ENCODE results near the gene SLC25A30. TPM values are rescaled to one million over a fixed set of nuclear protein-coding genes. Genes with fewer than 3 reads are reported as not detected.
"Not testable (repeated sequence)": the region's sequence is repeated elsewhere in the genome, so short reads cannot be mapped to it uniquely, and the experiment has no call there.

SLC25A30 gene
- total RNA-seq, 1 donor from 2014 or later, result 8.8 TPM

GRCh38 chr13:45393941-45394570, 24.1 kb downstream of the SLC25A30 start:
- Mint-ChIP-seq H3K9me3 (no peaks in the 10 kb centered on the region), H3K4me3 (no peak overlapping the region), H3K27me3 (ENCODE audit: low read depth) (no peaks in the 10 kb centered on the region), H3K36me3 (peaks cover 29% of the 10 kb centered on the region), H3K27ac (peak overlapping the region; percentile 6), H3K4me1 (peaks cover 3% of the 10 kb centered on the region)
- no peak for DNase-seq (ENCODE audit: low spot score in 2 of 2, unreplicated experiment in 2 of 2)
- no peak for TF ChIP-seq CTCF (IDR thresholded peaks at IDR 0.05; ENCODE audit: unreplicated experiment)

GRCh38 chr13:45392811-45393210, 25.4 kb downstream of the SLC25A30 start:
- no peak for DNase-seq (ENCODE audit: low spot score in 2 of 2, unreplicated experiment in 2 of 2)
- no peaks in the 10 kb centered on the region for H3K27me3 Mint-ChIP-seq (ENCODE audit: low read depth)
- H3K27ac Mint-ChIP-seq, result no peak overlapping the region
- TF ChIP-seq CTCF (IDR thresholded peaks at IDR 0.05; ENCODE audit: unreplicated experiment), result no peak
- H3K9me3 Mint-ChIP-seq, result no peaks in the 10 kb centered on the region
- no peak overlapping the region for H3K4me3 Mint-ChIP-seq
- peaks cover 3% of the 10 kb centered on the region for H3K4me1 Mint-ChIP-seq
- peaks cover 23% of the 10 kb centered on the region for H3K36me3 Mint-ChIP-seq

GRCh38 chr13:45391926-45392325, 26.2 kb downstream of the SLC25A30 start:
- no peak for TF ChIP-seq CTCF (IDR thresholded peaks at IDR 0.05; ENCODE audit: unreplicated experiment)
- no peak overlapping the region for H3K27ac Mint-ChIP-seq
- DNase-seq (ENCODE audit: low spot score in 2 of 2, unreplicated experiment in 2 of 2), result no peak
- H3K27me3 Mint-ChIP-seq (ENCODE audit: low read depth), result no peaks in the 10 kb centered on the region
- peaks cover 29% of the 10 kb centered on the region for H3K36me3 Mint-ChIP-seq
- peaks cover 5% of the 10 kb centered on the region for H3K9me3 Mint-ChIP-seq
- H3K4me1 Mint-ChIP-seq, result peaks cover 3% of the 10 kb centered on the region
- no peak overlapping the region for H3K4me3 Mint-ChIP-seq

- H3K4me3 Mint-ChIP-seq, H3K4me1 Mint-ChIP-seq: not testable (repeated sequence)
Observed at GRCh38 chr13:45391128-45391527, 27.0 kb downstream of the SLC25A30 start.

GRCh38 chr13:45390348-45390747, 27.8 kb downstream of the SLC25A30 start:
- DNase-seq (ENCODE audit: low spot score in 2 of 2, unreplicated experiment in 2 of 2); H3K9me3 Mint-ChIP-seq; H3K27me3 Mint-ChIP-seq (ENCODE audit: low read depth); H3K4me1 Mint-ChIP-seq; H3K27ac Mint-ChIP-seq; H3K4me3 Mint-ChIP-seq: not testable (repeated sequence)
- H3K36me3 Mint-ChIP-seq, result peaks cover 26% of the 10 kb centered on the region

More at GRCh38 chr13:45391128-45391527, 27.0 kb downstream of the SLC25A30 start:
- not testable (repeated sequence) for H3K27ac Mint-ChIP-seq; H3K27me3 Mint-ChIP-seq (ENCODE audit: low read depth); DNase-seq (ENCODE audit: low spot score in 2 of 2, unreplicated experiment in 2 of 2); H3K9me3 Mint-ChIP-seq
- H3K36me3 Mint-ChIP-seq, result peaks cover 30% of the 10 kb centered on the region

- H3K9me3 Mint-ChIP-seq, result peaks cover 6% of the 10 kb centered on the region
- DNase-seq (ENCODE audit: low spot score in 2 of 2, unreplicated experiment in 2 of 2), result no peak
- H3K27me3 Mint-ChIP-seq (ENCODE audit: low read depth), result no peaks in the 10 kb centered on the region
- H3K4me1 Mint-ChIP-seq, result no peaks in the 10 kb centered on the region
- no peak overlapping the region for H3K27ac Mint-ChIP-seq
- no peak overlapping the region for H3K4me3 Mint-ChIP-seq
- no peak for TF ChIP-seq CTCF (IDR thresholded peaks at IDR 0.05; ENCODE audit: unreplicated experiment)
- H3K36me3 Mint-ChIP-seq, result peaks cover 37% of the 10 kb centered on the region
Observed at GRCh38 chr13:45388664-45389063, 29.5 kb downstream of the SLC25A30 start.

GRCh38 chr13:45386892-45387575, 31.1 kb downstream of the SLC25A30 start:
- not testable (repeated sequence) for H3K4me1 Mint-ChIP-seq; DNase-seq (ENCODE audit: low spot score in 2 of 2, unreplicated experiment in 2 of 2); H3K27ac Mint-ChIP-seq; H3K4me3 Mint-ChIP-seq; H3K27me3 Mint-ChIP-seq (ENCODE audit: low read depth); H3K9me3 Mint-ChIP-seq
- peaks cover 32% of the 10 kb centered on the region for H3K36me3 Mint-ChIP-seq

Data from mesothelial cell of epicardium (in vitro differentiated cells).